ENCODE data around the gene TBC1D30.
A peak's percentile ranks its signal among the peaks of the same experiment; 100 is the strongest.

TBC1D30 gene

DNA sequence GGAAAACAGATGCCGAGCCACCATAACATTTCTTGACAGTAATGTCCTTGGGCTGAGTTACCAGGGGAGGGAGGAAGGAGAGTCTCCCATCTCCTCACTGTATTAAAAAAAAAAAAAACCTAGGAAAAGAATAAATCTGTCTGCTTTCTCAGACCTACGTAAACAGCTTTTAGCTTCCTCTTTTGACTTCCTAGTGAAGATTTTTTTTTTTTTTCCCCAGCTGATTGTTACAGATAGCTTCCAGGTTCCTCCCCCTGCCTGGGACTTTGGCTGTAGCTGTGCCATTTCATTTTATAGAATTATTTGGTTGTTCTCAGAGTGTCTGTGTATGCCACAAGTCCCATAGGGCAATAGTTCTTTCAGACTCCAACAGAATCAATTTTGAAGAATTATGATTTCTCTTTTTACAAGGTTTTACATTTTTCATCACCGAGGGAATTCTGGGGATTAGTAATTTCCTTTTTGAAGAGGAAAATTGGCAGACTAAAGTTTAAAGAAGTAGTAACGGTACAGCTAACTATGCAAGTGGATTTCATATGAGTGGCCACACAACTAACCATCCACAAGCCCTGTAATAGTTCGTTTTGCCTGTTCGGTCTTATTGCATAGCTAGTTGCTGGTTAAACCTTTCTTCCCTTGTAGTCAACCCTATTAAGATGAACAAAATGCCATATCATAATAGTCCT is 42.1 kb upstream of the TBC1D30 start:
- no peak for TF ChIP-seq CTCF (IDR thresholded peaks at IDR 0.05; ENCODE audit: insufficient read depth, low read depth, low read length, missing control alignments)
- H3K4me3 ChIP-seq (ENCODE audit: low read length), result no peak overlapping the region
- DNase-seq (ENCODE audit: low read depth), result no peak

GRCh38 chr12:64785838-64786237 is 38.6 kb upstream of the TBC1D30 start:
- DNase-seq (ENCODE audit: low read depth), result no peak
- TF ChIP-seq CTCF (IDR thresholded peaks at IDR 0.05; ENCODE audit: insufficient read depth, low read depth, low read length, missing control alignments), result no peak
- H3K4me3 ChIP-seq (ENCODE audit: low read length), result no peak overlapping the region

- no peak for TF ChIP-seq CTCF (IDR thresholded peaks at IDR 0.05; ENCODE audit: insufficient read depth, low read depth, low read length, missing control alignments)
- H3K4me3 ChIP-seq (ENCODE audit: low read length), result no peak overlapping the region
- peak; percentile 28 for DNase-seq (ENCODE audit: low read depth)
These were observed 34.3 kb upstream of the TBC1D30 start for GRCh38 chr12:64790166-64790565.

GRCh38 chr12:64791036-64791435 is 33.4 kb upstream of the TBC1D30 start:
- no peak for TF ChIP-seq CTCF (IDR thresholded peaks at IDR 0.05; ENCODE audit: insufficient read depth, low read depth, low read length, missing control alignments)
- H3K4me3 ChIP-seq (ENCODE audit: low read length), result no peak overlapping the region
- no peak for DNase-seq (ENCODE audit: low read depth)

DNA sequence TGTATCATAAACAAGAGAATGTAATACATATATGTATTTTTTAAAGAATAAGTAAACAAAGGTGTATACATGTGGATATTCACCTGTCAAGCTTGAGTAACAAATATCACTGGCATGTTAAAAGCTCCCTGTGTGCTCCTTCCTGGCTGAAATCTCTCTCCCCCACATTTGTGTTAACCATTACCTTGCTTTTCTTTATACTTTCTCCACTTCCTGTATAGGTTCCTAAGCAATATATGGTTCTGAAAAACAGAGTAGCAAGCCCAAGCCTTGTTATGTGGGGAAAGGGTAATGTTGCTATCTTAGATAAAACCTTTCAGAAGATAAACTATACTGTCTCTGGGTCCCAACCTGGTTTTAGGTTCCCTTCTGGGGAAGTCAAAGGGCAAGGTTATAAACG is 32.3 kb upstream of the TBC1D30 start:
- DNase-seq (ENCODE audit: low read depth), result no peak
- no peak overlapping the region for H3K4me3 ChIP-seq (ENCODE audit: low read length)
- no peak for TF ChIP-seq CTCF (IDR thresholded peaks at IDR 0.05; ENCODE audit: insufficient read depth, low read depth, low read length, missing control alignments)

- no peak overlapping the region for H3K4me3 ChIP-seq (ENCODE audit: low read length)
- DNase-seq (ENCODE audit: low read depth), result no peak
- TF ChIP-seq CTCF (IDR thresholded peaks at IDR 0.05; ENCODE audit: insufficient read depth, low read depth, low read length, missing control alignments), result no peak
These were observed 30.8 kb upstream of the TBC1D30 start for GRCh38 chr12:64793610-64794009.

DNA sequence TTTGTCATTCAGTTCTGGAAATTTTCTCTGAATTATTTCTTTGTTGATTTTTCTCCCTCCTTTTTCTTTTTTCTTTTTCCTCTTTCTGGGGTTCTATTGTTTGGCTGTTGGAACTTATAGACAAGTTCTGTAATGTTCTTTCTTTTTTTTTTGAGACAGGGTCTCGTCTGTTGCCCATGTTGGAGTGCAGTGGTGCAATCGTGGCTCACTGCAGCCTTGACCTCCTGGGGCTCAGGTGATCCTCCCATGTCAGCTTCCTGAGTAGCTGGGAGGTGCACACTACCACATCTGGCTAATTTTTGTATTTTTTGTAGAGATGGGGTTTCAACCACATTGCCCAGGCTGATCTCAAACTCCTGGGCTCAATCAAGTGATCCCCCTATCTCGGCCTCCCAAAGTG is 30.1 kb upstream of the TBC1D30 start:
- no peak overlapping the region for H3K4me3 ChIP-seq (ENCODE audit: low read length)
- no peak for TF ChIP-seq CTCF (IDR thresholded peaks at IDR 0.05; ENCODE audit: insufficient read depth, low read depth, low read length, missing control alignments)
- no peak for DNase-seq (ENCODE audit: low read depth)

Measured in epithelial cell of esophagus (primary cell).